Limb (tissue), 2 donors: Measurements from ENCODE around the gene MCFD2.

ENCODE experiments used
- DNase-seq, 2 donors: peaks; one replicate each; pipeline ENCODE4 v3.0.0-alpha.2; 2016; ENCODE audit errors: extremely low spot score in 2 of 2

The MCFD2 gene

DNA sequence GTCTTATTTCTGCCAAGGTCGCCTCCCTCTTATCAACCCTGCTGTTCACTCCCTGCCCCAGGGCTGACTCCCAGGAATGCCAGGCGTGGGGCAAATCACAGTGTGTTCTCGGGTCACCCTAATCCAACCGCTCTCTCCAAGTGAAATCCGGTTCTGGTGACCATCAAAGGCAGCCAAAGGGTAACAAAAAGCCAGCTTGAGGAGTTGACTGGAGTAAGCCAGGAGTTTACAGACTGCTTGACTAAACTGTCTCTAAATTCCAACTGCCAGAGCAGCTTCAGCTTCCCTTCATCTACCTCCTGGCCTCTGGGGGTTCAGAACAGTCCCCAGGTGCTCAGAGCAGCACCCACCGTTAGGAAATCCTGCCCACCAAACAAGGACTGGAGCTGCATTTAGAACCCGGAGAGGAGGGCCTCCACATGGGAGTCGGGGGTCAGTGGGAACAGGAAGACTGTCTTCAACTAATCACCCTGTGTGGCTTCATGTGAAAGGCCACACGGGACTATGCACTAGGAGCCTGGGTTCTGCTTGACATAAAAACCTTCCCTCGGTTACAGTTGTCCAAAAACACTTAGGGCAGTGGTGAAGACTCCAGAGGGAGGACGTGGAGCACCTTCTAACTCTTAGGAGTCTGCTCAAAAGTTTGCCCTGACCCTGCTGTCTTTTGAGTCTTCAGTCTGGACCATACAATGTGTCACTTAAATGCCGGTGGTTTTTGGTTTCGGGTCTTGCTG lies 24.2 kb upstream of the MCFD2 start:
- no peak for DNase-seq

DNA sequence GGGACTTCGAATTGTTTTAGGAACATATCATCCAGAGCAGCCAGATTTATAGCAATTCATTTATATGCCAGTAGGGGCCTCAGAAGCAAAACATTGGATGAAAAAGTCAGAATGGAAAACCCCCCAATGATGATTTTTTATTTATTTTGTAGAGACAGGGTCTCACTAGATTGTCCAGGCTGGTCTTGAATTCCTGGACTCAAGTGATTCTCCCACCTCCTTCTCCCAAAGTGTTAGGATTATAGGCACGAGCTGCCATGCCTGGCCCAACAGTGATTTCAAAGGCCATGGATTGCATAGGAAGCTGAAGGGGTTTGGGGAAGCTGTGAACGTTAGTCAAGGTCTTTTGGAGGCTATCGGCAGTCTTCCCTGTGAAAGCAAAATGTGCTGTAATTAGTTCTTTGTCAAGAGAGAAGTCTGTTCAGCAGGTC lies 21.9 kb upstream of the MCFD2 start:
- no peak for DNase-seq

DNA sequence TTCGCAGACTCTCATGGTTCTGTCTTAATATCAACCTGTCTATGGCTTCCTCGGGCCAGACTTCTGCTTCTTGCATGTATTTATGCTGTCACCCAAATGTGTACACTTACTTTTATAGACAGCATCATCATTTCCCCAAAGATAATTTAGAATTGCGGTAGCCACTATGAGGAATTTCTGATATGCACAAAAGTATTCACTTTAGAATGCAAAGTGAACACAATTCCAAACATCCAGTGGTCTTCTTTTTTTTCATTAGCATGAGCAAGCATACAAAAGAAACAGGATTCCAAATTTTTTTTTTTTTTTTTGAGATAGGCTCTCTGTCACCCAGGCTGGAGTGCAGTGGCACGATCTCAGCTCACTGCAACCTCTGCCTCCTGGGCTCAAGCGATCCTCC lies 21.0 kb upstream of the MCFD2 start:
- DNase-seq = no peak

DNA sequence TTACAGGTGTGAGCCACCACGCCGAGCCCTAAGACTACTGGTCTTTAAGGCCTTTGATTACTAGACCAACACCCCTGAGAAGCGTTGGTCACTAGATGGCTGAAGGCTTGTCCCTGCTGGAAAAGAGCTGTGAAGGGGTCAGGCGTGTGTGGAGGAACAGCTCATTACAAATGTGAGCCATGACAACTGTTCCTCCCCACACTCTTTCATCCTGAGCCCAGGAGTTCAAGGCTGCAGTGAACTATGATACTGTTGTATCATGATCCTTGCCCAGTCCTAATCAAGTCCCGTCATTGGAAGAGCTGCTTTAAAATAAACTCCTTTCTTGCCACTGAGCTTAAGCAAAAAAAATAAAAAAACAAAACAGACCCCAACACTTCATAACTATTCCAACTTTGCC lies 19.5 kb upstream of the MCFD2 start:
- no peak for DNase-seq

DNA sequence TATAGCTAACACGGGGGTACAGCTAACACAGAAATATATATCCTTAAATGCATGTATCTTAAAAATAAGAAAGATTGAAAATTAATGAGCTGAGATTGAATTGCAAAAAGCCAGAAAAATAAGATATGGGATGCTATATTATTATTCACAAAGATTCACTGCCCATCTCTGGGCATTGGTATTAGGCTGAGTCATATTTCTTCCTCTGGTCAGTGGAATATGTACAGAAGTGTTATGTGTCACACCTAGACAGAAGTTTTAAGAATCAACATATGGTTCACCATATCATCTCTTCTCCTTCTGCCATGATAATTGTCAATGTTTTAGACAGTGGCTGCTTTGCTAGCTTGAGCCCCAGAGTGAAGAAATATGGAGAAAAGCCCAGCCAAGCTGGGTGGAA lies 14.0 kb upstream of the MCFD2 start:
- no peak for DNase-seq

DNA sequence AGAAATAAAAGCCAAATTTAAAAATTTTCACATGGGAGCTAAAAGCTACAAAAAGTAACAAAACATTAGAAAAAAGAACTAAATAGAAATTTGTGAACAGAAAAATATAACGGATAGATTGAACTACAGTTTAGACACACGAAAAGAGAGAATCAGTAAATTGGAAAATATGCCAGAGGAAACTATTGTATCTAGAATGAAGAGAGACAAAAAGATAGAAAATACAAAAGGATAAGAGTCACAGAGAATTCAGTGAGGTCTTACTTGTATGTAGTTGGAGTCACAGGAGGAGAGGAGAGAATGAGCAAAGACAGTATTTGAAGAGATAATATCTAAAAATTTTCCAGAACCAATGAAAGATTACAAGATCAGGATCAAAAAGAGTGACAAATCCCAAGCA lies 11.3 kb upstream of the MCFD2 start:
- DNase-seq = no peak

DNA sequence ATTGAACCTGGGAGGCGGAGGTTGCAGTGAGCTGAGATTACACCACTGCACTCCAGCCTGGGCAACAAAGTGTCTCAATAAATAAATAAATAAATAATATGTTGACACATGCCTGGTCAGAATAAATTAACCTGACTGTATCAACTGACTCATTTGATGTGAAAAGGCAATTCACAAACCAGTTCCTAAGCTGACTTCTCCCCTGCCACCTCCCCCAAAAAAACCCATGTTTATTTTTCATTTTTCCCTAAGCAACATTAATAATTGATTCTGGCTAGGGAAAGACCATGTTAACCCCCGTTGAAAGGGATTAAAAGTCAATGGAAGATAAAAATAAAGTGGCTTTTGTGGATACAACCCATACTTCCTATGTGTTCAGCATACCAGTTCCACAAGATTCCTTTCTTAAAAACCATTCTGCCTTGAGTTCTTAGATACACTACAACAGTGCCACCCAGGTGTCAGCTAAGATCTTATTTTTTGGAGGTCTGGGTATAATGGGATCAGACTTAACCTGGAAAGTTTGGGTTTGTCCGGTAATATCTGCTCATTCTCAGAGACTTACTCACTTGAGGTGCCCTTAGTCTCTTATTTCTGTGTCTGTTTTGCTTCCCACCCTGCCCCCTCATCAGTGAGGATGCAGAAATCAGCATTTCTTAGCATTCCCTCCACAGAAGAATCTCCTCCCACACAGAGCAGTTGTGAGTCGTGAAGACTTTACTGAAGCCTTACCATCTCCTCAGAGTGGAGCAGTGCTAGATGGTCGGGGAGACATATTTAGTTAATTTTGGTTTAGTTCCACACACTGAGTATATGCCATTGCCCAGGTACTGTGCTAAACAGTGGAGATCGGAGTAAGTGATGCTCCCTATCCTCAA lies 10.1 kb upstream of the MCFD2 start:
- DNase-seq = no peak

DNA sequence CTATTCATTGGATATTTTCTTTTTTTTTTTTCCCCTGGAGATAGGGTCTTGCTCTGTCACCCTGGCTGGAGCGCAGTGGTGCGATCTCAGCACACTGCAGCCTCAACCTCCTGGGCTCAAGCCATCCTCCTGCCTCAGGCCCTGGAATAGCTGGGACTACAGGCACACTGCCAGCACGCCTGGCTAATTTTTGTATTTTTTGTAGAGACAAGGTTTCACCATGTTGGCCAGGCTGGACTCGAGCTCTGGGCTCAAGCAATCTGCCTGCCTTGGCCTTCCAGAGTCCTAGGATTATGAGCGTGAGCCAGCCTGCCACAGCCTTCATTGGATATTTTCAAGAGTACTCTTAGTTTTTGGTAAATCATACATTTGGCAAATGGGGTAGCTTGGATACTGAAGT lies 9.0 kb upstream of the MCFD2 start:
- no peak for DNase-seq

DNA sequence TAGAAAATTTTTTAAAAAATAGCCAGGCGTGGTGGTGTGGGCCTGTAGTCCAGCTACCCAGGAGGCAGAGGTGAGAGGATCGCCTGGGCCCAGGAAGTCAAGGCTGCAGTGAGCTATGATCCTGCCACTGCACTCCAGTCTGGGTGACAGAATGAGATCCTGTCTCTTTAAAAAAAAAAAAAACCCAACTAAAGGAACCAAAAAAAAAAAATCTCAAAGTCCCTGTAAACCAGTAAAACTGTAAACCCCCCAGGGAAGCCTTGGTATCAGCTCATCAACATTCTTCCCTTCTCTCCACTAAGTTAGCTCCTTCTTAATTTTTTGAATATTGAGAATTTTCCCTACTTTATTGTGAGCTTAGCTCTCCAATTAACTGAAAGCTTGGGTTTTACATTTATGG lies 8.4 kb upstream of the MCFD2 start:
- no peak for DNase-seq

DNA sequence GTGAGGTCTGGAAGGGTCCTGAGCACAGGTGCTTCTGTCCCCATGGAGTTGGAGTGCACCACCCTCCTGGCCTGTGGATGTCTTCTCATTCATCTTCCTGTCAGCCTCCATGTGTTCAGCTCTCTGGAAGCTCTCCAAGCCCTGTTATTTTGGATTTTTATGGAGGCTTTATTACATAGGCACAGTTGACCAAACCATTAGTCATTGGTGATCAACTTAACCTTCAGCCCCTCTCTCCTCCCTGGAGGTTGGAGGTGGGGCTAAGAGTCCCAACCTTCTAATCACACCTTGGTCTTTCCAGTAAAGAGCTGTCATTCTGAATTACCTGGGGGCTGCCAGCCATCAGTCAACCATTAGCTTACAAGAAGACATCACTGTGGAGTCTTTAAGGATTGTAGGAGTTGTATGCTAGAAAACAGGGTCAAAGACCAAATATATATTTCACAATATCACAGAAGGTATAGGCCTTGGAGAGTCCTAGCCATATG lies 7.5 kb upstream of the MCFD2 start:
- no peak for DNase-seq

DNA sequence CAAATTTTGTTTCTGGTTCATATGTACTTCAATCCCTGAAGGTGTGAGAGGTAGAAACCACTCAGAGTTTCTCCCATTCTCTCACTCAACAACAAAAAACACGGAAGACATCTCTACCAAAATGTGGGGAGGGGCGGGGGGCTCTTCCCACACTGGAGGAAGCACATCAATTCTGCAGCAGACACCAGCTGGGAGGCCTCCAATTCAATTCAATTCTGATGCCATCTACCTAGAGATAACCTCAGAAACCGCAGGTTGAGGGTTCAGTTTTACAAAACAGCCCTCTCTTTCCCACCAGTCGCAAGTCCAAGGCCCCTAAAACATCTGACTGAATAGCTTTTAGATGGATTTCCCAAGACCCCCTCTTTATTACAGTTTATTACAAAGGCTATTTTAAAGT lies 7.0 kb upstream of the MCFD2 start:
- no peak for DNase-seq

DNA sequence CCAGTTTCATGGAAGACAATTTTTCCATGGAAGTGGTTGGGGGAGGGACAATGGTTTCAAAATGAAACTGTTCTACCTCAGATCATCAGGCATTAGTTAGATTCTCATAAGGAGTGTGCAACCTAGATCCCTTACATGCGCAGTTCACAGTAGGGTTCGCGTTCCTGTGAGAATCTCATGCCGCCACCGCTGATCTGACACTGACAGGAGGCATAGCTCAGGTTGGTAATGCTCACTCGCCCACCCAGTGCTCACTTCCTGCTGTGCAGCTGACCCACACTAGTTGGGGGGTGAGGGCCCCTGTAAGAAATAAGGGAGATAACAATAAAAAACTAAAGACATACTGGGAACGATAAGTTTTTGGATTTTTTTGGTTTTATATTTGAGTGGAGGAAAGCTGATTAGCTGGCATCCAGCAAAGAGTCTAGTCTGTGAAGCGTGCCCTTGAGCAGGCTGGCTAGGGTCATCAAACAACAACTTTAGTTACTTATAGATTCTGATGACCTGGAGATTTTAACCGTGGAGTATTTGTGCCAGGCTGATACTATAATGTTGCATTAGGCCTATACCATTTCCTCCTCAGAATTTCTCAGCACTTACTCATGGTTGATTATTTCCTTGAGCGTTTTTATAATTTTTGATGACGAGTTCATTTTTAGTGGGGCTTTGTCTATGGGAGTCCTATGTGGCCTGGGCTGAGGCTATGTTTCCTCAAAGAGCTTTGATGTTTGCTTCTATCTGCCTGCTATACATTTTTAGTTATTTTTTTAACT lies 6.3 kb upstream of the MCFD2 start:
- DNase-seq = no peak

DNA sequence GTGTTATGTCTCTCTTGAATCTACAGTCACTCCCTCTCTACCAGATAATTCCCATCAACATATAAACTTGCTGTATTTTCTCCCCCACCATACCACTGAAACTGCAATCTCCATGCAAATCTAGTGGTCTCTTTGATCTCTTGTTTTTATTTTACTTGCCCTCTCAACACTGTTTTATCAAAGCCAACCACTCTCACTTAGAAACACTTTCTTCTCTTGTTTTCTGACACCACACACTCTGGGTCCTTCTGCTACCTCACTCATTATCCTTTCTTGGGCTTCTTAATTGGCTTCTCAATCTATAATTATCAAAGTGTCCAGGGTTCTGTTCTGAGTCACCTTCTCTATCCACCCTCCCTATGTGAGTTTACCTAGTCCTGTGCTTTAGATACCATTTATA lies 2.0 kb upstream of the MCFD2 start:
- DNase-seq = no peak

DNA sequence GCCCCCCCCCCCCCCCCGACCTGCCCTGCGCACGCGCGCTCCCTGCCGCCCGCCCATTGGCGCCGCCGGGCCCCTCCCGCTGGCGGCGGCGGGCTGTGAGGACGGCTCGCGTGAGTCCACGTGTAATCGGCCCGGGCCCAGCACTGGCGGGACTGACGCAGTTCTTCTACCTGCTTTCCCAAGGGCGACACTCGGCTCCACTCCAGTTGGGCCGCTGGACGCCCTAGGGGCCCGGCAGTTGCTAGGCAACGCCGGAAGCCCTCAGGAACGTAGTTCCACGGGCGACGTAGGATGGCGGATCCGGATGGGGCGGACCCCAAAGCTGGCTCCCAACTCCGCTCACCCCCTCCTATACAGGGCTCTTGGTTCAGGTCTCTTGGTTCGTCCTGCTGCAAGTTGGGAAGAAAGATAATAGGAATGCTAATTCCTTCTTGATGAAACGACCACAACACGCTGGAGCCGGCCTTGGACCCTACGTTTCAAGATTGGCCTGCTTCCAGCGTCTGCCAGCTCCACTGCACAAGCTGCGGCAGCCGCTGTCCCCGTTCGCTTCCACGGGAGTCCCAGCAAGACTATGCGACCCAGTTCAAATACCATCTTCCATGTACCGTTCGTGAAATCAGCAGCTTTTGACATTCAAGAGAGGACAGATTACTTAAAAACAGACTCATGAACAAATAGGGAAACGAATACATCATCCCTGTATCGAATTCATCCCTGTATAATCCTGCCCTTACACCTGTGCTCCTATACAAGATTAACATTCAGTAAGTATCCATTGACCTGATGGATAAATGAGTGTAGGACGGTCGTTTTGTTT lies 415 bp upstream of the MCFD2 start:
- DNase-seq = peak; percentile 89 to 95

DNA sequence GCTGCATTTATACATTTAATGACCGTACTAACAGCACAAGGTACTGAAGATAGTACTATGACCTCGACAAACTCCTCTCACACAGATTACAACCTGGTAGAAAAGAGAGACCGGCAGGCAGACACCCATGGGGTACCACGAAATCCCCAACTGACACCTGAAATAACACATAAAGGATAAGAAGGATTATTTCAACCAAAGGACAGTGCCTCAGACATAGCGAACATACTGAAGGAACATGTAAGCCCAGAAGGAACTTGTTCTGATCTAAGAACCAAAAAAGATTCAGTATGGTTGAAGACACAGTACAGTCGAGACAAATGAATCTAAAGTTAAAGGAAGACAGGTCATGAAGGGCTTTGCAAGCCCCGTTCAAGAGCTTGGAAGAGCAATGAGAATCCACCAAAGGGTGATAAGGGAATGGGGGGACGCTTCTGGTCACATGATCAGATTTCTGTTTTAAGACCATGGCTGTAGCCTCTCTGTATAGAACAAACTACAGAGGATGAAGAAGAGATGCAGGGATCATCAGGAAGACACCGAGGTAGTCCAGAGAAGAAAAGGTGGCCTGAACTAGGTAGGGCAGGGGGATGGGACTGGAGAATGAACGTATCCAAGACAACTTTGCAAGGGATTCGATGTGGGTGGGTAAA lies 902 bp downstream of the MCFD2 start:
- no peak for DNase-seq

DNA sequence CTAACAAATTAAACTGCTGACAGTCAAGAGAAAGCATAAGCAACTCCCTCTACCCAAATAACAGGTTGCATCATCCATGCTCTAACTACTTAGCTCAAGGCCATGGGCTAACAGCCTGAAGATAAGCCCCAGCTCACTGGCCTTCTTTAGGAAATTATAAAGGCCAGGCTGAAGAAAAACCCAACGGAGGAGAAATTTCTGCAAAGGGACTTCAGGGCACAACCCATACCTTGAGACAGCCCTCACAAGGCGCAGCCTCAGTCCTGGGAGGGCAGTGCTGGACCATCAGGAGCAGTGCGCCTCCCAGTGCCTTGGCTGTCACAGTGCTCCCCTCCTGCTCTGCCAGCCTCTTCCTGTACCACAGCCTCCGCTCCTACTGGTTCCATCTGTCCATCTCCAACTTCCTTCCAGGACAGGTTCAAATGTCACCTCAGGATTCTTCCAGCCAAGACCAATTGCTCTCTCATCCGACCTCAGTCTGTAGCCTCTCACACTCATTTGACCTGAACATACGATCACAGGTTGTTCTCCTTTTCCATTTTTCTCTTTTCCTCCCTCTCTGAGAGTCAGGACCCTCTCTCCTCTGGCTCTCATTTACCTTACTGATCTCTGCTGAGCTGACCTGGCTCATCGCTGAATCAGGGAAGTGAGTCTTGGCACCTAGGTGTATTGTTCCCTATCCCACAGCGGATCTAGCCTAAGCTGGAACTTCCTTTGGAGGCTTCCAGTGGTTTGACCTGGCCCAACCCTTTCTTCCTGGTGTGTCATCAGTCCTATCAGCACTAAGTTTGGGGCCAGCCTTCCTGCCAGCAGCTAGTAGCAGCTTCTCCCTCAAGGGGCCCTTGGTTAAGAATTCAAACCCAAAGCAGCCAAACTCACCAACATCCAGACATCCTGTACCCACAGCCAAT lies 1.9 kb downstream of the MCFD2 start:
- DNase-seq = no peak

DNA sequence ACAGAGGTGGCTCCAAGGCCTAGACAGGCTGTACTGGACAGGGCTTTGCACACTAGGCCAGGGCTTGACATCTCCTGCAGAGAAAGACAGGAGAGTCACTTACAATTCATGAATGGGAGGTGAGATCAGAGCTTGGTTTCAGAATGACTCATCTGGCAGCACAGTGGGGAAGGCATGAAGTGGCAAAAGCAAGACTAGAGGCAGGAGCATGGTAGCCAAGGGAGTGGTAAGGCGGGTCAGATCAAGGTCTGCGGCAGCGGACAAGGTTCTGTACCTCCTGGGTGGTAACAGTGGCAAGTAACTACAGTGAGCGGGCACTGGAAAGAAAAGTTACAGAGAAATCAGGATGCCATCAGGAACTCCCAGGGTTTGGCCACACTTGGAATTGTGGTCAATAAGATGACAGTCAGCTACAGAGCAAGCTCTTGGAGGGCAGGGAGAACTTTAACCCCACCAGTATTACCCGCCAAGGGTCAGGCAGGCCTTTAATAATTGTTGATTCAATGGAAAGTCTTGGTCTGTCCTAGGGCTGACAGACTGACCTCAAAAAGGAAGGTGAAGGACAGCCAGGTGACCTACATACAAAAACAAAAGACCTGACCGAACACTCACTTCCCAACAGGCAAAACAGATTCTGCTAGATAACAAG lies 5.7 kb downstream of the MCFD2 start:
- DNase-seq = no peak

DNA sequence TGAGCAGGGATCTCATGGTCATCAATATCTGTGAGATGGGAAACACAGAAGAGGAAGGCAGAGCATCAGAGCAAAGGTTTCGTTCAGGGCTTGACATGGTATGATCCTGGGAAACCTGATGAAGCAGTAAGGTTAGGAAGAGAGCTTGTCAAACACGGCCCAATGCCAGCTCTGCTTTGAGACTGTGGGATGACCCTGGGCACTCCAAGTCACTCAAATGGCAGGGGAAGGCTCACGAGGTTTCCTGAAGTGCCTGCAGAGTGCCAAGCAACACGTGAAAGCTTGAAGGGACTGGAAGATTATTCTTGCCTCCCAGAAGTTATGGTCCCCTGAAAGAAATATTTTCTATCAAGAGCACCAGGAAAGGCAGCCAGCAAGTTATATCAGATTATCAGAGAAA lies 6.5 kb downstream of the MCFD2 start:
- no peak for DNase-seq
